CD4-positive, alpha-beta T cell treated with Interleukin-17A for 1 hour (primary cell): ENCODE results near the gene HNRNPA2B1.
A peak's percentile ranks its signal among the peaks of the same experiment; 100 is the strongest.

ENCODE experiments used
- DNase-seq: peaks from one replicate; pipeline ENCODE4 v3.0.0-alpha.2; 2020

HNRNPA2B1 gene

DNA sequence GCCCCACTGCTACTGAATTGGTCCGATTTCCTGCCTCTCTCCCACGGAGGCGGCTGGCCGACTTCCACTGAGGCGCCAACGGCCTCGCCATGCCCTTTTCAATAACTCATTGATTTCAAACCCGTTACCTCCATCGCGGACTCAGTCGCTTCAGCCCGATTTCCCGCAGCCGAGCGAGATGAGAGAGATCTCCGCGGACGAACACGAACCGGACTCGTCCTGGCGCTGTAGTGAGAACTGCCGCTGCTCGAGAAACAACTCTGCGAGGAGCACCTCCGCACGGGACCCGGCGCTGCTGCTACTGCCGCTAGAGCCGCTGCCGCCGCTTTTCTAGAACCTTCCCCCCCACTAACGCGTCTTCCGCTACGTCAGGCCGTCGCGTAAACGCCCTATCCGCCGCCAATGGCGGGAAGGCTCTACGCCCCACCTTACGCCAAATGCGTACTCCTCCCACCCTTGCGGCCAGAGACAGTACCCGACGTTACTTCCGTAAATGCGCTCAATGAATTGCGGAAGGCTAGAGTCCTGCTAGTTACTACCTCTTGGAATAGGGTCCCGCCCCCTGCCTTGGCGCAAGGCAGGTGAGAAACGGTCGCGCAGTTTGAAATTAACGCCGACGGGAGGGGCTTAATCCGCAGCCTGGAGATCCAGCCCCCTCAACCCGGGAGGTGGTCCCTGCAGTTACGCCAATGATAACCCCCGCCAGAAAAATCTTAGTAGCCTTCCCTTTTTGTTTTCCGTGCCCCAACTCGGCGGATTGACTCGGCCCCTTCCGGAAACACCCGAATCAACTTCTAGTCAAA, at the start of gene HNRNPA2B1:
HNRNPA2B1 (minus strand) TSS at position 303 of the 803 bp plus-strand sequence; CDS start at position 134, 169 bp downstream.
- peak; percentile 99 for DNase-seq

DNA sequence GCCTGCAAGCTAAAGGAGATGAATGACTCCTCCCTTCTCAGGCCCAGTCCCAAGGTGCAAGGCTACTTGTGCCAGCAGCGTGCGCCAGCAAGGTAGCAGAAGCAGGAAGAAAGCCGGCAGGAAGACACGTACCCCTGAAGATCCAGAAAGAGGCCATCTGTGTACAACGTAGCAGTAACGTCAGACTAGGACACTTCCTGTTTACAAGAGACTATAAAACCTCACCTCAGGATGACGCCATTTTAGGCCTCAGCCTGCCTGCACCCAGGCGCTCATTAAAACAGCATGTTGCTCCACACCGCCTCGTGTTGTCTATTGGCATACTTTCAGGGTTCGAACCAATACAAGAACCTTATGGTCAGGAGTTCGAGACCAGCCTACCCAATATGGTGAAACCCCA, 49.7 kb upstream of the HNRNPA2B1 start:
- DNase-seq, result no peak

DNA sequence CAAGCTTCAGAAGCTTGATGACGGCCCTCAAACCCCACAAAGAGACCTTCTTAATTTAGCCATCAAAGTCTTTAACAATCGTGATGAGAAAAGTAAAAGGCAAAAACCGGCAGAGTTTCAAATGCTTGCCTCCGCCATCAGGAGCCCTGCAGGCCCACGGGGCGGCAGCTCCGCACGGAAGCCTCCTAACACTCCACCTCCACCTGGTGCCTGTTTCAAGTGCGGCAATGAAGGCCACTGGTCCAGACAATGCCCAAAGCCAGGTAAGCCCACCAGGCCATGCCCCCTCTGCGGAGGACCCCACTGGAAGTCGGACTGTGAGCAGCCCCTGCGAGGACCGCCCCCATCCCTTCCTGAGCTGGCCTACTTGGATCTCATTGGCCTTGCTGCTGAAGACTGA, 44.6 kb upstream of the HNRNPA2B1 start:
- DNase-seq, result no peak

DNA sequence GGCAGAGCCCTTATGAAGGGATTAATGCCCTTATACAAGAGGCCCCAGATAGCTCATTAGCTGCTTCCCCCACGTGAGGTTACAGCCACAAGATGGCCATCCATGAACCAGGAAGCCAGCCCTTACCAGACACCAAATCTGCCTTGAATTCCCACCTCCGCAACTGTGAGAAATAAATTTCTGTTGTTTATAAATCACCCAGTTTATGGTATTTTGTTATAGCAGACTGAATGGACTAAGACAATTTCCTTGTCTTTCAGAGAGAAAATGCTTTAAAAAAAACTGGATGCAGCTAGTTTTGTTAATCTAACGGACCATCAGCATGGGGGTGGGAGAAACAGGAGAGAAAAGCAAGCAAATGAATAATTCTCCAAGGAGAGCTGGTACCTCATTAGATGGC, 37.5 kb upstream of the HNRNPA2B1 start:
- DNase-seq, result no peak

DNA sequence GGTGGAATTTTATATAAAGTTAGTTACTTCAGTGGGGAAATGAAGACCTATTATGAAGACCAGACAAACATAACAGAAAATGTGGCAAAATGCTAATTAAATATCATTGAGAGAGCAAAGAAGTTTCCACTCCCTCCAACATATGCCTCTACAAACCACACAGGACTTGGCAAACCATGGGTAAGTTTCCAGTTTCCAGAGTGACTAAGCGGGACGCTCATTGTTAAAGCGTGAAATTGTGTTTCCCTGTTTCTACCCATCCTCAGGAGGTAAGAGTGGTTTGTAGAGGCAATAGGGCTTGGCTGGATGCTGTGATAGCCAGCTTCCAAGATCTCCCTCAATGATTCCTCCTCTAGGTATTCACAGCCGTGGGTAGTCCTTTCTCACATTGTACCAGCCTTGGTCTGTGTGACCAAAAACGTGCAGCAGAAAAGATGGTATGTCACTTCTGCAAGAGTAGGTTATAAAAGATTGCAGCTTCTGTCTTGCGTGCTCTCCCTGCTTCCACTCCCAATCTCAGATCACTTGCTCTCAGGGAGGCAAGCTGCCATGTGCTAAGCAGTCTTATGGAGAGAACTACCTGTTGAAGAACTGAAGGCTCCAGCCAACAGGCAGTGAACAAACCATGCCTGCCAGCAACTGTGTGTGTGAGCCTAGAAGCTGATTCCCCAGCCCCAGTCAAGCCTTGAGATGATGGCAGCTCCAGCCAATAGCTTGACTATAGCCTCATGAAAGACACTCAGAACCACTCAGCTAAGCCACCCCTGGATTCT, 36.7 kb upstream of the HNRNPA2B1 start:
- DNase-seq, result no peak

DNA sequence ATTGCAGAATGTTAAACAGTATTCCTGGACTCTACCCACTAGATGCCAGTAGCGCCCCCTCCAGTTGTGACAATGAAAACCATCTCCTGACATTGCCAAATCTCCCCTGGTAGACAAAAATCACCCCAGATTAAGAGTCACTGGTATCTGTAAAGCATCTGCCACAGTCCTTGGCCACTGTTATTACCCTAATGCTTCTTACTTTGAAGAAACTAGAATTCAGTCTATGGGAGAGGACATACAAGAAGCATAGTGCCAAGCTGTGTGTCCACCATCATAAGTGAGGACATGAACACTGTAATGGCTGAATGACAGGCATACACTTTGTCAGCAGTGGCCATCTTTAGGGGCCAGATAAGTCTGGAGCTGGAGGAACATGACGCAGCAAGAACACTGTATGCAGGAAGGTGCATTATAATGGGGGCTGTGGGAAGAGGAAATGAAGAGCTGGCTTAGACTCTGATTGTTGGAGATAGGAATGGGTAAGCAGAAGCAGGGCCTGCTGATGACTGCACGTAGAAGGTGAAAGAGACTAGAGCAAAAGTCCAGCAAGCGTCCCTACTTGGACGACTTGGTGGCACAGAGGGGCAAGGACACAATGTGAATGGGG, 33.5 kb upstream of the HNRNPA2B1 start:
- no peak for DNase-seq

DNA sequence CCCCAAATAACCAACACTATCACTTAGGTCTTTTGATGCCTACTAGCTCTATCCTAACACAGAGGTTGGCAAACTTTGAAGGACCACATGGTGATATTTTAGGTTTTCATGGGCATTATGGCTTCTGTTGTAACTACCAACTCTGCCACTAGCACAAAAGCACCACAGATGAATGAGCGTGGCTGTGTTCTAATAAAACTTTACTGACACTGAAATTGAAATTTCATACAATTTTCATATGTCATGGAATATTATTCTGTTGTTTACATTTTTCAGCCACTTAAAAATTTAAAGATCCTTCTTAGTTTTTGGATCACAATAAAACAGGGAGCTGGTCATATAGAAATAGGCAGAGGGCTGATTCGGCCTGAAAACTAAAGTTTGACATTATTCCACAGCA, 27.4 kb upstream of the HNRNPA2B1 start:
- DNase-seq, result no peak

DNA sequence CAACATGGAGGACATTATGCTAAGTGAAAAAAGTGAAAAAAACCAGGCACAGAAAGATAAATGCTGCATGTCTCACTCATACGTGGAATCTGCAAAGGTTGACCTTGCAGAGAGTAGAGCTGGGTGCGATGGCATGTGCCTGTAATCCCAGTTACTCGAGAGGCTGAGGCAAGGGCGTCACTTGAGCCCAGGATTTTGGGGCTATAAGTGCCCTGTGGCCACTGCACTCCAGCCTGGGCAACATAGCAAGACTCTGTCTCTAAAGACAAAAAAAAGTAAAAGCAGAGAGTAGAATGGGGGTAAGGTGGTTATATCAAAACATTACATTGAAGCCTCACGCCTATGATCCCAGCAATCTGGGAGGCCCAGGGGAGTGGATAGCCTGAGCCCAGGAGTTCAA, 23.8 kb upstream of the HNRNPA2B1 start:
- DNase-seq, result no peak

DNA sequence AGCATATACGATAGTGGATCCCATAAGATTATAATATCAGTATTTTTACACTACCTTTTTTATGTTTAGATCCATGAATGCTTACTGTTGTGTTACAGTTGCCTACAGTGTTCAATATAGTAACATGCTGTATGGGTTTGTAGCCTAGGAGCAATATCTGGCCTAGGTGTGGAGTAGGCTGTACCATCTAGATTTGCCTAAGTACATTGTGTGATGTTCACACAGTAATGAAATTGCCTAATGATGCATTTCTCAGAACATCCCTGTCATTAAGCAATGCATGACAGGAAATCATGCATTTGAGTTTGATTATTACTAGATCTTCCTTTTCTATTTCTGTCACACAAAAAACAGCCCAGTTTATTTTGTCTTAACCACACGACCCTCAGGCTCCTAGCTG, 15.5 kb upstream of the HNRNPA2B1 start:
- DNase-seq, result no peak

DNA sequence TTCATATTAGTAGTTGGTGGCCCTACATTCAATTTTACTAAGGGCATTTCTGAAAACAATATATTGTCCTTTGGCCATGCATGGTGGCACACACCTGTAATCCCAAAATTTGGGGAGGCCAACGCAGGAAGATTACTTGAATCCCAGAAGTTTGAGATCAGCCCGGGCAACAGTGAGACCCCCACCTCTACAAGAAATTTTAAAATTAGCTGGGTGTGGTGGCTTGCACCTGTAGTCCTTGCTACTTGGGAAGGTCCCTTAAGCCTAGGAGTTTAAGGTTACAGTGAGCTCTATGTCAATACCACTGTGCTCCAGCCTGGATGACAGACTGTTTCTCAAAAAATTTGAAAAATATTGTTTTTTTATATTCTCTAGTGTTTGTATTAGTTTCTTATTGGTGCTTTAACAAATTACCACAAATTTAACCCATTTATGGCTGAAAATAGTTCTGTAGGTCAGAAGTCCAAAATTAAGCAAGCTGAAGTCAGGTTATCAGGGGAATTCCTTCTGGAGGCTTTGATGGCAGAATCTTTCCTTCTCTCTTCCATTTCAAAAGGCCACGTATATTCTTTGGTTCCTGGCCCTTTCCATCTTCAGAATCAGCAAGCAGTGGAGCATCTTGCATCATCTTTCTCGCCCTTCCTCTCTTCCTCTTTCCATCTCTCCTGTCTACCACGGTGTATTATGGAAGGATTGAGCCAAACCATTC, 13.4 kb upstream of the HNRNPA2B1 start:
- no peak for DNase-seq

DNA sequence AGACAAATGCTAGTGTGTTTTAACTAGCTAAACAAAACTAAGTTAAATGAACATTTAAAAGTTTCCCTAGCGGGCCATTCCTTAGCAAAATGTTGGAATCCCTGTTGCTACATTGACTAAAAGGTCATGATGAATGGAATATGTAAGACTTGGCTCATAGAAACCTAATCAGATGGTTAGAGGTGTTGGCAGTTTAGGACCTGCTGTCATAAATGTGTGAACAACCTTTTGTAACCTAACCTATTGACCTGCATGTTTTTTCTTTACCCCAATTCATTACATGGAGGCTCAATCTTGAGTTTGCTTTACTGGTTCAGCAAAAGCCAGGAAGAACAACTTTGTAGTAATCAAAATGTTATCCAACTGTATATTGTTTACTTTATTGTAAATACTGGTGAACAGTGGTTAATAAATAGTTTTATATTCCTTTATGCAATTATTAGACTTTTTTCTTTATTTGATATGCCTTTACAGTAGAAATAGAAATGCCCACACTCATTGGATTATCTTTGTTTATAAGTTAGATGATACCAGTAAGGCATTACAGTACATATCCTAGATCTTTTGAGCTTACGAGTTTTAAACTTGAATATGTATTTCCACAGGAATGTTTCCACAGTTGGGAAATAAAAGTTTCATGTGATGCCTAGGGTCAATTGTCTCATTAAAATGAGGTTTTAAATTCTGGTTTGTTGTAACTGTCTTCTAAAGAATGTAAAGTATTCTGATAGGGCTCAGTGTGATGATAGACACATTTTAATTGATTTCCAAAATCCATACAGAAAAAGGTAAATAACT, 12.6 kb upstream of the HNRNPA2B1 start:
- no peak for DNase-seq

DNA sequence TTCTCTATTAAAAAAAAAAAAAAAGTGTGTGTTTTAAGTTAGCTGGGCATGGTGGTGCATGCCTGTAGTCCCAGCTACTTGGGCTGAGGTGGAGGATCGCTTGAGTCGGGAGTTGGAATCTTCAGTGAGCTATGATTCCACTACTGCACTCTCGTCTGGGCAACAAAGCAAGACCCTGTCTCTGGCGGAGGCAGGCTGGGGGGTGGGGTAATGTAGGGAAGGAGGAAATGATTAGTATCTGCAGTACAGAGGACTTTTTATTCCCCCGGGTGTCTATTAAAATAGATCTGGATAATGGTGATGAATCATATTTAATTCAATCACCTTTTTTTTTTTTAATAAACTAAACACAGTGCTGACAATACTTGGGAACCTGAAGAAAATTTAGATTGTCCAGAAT, 7.5 kb upstream of the HNRNPA2B1 start:
- DNase-seq, result no peak

DNA sequence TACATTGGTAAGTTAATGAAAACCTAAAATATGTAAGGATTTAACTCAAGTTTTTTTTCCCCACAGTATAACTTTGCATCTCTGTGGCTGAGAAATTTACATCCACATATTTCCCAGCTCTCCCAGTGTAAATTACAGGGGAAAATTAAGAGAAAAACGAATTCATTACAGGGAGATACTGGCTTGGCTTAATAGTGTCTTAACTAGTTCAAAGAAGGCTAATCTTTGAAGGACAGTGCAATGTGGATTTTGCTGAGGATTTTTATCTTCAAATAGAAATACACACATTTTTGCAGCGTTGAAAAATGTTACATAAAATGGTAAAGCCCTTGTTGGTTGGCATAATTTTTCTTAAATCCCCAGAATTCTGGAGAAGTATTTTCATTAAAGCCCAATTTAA, 2.5 kb upstream of the HNRNPA2B1 start:
- DNase-seq, result no peak

DNA sequence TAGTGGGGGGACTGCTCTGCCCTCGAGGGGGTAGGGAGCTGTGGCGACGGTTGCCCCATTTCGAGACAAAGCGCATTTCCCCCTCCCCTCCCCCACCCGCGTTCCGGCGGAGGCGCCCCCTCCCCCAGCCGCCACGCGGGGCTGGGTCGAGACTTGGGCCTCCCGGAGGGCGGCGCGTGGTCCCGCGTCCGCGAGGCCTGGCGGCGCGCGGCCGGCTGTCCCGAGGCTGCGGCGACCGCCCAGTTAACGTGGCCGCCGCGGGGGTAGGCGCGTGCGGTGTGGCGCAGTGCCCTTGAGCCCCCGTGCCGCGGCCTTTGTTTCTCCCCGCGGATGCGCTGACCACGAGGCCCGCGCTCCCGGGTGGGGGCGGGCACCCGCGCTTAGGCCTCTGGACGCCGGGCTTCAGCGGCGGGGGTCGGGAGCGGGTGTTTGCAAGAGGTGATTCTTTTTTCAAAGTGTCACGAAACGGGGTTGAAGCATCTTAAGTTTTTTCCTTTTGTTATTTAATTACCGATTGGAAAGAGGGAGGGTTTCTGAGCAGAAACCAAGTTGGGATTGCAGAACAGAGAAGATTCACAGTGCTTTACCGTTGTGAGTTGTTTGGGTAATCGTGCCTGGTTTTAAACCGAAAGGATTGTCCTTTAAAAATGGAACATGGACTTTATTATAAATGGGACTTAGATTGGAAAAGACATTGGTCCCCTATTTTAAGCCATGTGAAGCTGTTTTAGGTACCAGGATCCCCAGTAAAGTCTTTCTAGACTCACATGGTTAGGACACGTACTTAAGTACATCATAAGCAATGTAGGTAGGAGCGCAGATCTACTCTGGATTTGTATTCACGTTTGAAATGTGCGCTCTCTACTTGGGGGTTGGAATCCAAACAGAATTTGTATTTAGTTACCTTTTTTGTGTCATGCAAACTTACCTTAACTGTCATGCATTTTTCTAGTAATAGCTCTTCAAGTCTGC, 1.8 kb upstream of the HNRNPA2B1 start:
- DNase-seq, result peak; percentile 60

DNA sequence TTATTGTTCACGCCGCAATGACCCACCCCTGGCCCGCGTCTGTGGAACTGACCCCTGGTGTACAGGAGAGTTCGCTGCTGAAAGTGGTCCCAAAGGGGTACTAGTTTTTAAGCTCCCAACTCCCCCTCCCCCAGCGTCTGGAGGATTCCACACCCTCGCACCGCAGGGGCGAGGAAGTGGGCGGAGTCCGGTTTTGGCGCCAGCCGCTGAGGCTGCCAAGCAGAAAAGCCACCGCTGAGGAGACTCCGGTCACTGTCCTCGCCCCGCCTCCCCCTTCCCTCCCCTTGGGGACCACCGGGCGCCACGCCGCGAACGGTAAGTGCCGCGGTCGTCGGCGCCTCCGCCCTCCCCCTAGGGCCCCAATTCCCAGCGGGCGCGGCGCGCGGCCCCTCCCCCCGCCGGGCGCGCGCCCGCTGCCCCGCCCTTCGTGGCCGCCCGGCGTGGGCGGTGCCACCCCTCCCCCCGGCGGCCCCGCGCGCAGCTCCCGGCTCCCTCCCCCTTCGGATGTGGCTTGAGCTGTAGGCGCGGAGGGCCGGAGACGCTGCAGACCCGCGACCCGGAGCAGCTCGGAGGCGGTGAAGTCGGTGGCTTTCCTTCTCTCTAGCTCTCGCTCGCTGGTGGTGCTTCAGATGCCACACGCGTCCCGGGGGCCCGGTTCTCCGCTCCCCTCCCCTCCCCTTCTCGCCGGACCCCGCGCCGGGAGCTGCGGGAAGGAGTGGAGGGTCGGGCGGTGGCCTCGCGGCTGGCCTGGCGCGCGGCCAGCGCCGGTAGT, 887 bp upstream of the HNRNPA2B1 start, which contains the start of gene CBX3:
CBX3 (plus strand) TSS at position 499 of the 772 bp plus-strand sequence. CDS start 1,254 bp downstream, outside the sequence.
- peak; percentile 93 for DNase-seq

DNA sequence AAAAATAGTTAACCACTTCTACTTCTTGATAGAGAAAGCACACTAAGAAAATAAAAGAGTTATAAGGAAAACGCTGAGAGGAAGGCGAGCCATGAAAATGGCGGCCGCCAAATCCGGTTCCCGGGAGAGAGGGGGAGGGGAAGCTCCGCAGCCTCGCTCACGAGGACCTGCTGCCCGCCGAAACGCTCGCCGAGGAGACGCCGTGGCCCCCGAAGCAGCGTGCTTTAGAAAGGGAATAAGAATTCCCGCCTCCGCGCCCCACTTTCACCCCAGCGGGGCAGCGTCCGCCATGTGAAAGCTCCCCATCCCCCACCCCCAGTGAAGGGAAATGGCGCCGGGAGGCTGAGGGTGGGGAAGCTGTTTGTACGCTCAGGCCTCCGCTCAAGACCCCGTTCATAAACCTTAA, 505 bp downstream of the HNRNPA2B1 start:
- peak; percentile 74 for DNase-seq

DNA sequence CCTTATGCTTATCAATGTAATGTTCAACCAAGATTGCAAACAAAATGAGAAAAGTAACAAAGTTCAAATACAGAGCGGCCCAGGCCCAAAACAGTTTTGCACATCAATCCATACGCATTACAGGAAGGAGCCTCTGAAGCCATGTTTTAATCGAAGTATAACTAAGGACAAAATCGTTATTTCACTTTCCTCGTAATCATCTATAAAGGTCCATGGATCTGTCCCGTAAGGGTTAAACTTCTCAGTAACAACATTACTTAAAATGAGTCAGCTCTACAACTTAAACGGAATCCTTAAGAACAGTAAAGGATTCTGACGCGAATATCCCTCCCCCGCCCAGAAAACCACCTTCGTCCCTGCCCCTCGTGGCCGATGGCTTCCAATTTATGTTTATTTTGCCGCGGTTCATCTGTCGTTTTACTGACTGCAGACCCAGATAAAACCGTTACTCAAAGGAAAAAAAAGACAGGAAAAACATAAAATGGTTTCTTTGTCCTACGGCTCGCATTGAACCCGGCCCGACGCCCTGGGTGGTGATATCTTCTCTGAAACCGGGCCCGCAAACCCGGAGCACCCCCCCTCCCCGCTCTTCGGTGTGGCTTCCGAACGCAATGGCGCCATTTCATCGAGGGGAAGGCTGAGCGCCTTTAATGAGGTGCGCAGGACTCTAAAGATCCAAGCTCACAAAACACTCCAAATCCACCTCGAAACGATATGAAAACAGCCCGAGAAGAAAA, 1.1 kb downstream of the HNRNPA2B1 start:
- DNase-seq, result peak; percentile 79

DNA sequence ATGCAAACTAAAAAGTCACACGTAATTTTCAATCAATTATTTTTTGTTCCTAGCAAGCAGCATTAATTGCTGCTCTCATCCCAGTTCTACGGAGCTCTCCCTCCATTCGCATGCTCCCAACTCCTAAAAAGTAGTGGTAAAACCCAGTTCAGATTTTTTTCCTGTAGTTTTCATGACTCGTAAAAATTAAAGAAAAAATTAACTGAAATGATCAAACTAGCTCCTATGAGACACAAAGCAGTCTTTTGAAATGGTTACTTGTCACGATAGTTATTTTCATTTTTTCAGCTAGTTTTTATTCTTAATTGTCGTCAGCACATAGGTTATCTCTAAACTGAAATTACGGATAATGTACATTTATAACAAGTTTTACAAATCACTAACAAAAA, 1.8 kb downstream of the HNRNPA2B1 start:
- no peak for DNase-seq

DNA sequence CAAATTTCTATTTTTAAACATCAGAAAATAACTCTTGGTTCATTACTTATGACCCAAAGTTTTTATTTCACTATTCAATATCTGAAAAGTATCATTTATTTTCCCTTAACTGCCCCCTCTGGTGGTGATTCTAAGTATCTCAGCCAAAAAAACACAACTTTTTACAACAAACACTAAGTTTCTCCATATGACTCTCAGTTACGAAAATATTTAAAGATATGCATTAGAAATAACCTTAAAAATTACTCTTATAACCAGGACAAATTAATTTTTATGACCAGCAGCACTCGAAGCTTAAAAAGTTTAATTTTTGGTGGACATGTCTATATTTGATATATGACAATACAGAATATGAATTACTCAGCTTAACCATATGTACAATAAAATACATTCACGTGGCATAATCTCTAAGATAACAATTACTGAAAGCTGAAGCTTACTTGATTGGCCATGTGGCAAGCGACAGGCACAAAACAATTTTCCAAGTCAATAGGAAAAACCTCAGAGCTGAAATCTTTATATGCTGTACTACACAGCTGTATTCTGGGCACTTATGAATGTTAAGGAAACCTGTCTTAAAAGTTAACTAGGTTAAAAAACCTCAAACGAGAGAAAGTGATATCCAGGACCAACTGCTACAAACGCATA, 2.3 kb downstream of the HNRNPA2B1 start:
- DNase-seq, result peak; percentile 76
